ENCODE data around the gene UQCRH. TPM values are rescaled to one million over a fixed set of nuclear protein-coding genes. Genes with fewer than 3 reads are reported as not detected.

The UQCRH gene
- total RNA-seq, 1 donor, result 202 TPM

DNA sequence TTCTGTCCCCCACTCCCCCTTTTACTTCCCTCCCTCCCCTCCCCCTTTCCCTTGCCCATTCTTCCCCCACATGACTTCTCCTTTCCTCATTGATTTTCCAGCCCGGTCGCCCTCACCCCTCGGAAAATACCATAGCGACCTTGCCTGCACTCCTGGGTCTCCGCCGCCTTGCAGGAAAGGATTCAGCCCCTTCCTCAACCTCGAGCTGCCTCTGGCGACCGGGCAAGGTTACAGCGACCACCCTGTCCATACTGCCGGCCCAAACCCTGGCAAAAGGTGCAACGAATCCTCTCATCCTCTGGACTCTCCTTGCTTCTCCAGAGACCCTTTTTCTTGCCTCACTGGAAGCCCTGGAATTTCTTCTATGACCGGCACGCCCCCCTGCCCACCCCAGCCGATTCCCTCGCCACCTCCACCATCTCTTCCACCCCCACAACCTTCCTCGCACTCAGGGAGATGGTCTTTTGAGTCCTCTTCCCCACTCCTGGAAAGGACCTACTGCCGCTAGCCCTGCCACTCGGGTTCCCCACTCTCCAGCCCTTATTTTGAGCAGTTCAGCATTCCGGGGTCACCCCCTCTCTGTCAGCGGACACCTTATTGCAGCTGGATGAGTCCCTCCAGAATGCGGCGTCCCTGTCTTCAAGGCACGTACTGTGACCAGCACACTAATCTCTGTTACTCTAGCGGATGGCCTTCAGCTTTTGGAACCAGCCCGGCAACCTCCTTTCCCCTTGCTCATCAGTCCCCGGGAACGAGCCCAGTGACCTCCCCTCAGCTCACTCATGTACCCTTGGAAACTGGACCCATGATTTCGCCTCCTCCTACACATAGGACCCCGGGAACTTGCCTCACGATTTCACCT lies 38.0 kb downstream of the UQCRH start:
- Histone ChIP-seq H3K4me2 (ENCODE audit: insufficient read depth, low read length) (peak overlapping the region; percentile 95), H3K27ac (ENCODE audit: low read depth, low read length) (peak overlapping the region; percentile 97), H3K4me1 (ENCODE audit: insufficient read depth, low read length) (peaks cover 19% of the 10 kb centered on the region), H3K79me2 (ENCODE audit: insufficient read depth, low read length) (peaks cover 39% of the 10 kb centered on the region), H3K36me3 (ENCODE audit: insufficient read depth, low read length) (peaks cover 16% of the 10 kb centered on the region), H3K4me3 (ENCODE audit: insufficient read depth, low read length) (peak overlapping the region; percentile 81), H3K9me3 (ENCODE audit: low read depth, low read length) (no peaks in the 10 kb centered on the region), H3K27me3 (ENCODE audit: insufficient read depth, low read length) (no peaks in the 10 kb centered on the region), H2AFZ (ENCODE audit: low read length) (peak overlapping the region; percentile 96), H4K20me1 (ENCODE audit: insufficient read depth, low read length) (no peaks in the 10 kb centered on the region)
- no peak for DNase-seq (ENCODE audit: insufficient read length, low spot score, missing footprints)
- TF ChIP-seq, protein P1, sequence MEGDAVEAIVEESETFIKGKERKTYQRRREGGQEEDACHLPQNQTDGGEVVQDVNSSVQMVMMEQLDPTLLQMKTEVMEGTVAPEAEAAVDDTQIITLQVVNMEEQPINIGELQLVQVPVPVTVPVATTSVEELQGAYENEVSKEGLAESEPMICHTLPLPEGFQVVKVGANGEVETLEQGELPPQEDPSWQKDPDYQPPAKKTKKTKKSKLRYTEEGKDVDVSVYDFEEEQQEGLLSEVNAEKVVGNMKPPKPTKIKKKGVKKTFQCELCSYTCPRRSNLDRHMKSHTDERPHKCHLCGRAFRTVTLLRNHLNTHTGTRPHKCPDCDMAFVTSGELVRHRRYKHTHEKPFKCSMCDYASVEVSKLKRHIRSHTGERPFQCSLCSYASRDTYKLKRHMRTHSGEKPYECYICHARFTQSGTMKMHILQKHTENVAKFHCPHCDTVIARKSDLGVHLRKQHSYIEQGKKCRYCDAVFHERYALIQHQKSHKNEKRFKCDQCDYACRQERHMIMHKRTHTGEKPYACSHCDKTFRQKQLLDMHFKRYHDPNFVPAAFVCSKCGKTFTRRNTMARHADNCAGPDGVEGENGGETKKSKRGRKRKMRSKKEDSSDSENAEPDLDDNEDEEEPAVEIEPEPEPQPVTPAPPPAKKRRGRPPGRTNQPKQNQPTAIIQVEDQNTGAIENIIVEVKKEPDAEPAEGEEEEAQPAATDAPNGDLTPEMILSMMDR (IDR thresholded peaks at IDR 0.05; ENCODE audit: extremely low read depth, low read depth, low read length), result no peak

DNA sequence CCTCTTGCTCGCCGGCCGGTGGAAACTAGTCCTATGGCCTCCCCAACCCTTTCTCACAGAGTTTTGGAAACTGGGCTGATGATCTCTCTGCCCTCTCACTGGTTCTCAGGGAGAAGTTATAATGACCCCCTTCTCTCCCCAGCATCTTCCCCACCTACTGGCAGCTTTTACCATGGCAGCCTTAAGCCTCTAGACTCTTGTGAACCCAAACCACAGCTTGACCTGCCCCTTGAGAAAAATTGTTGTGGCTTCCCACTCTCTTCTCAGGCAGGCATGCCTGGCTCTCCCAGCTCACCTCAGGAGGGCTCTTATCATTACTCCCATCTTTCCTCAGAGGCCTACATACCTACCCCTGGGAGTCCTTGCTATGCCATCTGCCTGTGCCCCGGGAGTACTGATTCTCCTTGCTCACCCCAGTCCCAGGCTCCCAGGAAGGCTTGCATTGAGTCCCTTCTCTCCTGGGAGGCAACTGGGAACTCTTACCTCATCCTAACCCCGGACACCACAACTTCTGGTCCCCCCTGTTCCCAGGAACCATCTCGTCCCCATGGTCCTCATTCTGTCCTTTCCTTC lies 38.7 kb downstream of the UQCRH start:
- Histone ChIP-seq H3K79me2 (ENCODE audit: insufficient read depth, low read length) (peaks cover 39% of the 10 kb centered on the region), H3K27me3 (ENCODE audit: insufficient read depth, low read length) (no peaks in the 10 kb centered on the region), H4K20me1 (ENCODE audit: insufficient read depth, low read length) (no peaks in the 10 kb centered on the region), H3K4me2 (ENCODE audit: insufficient read depth, low read length) (peak overlapping the region; percentile 95), H3K4me3 (ENCODE audit: insufficient read depth, low read length) (peak overlapping the region; percentile 81), H3K36me3 (ENCODE audit: insufficient read depth, low read length) (peaks cover 20% of the 10 kb centered on the region), H3K27ac (ENCODE audit: low read depth, low read length) (peak overlapping the region; percentile 97), H2AFZ (ENCODE audit: low read length) (no peak overlapping the region), H3K9me3 (ENCODE audit: low read depth, low read length) (no peaks in the 10 kb centered on the region), H3K4me1 (ENCODE audit: insufficient read depth, low read length) (peaks cover 19% of the 10 kb centered on the region)
- TF ChIP-seq, protein P1 (IDR thresholded peaks at IDR 0.05; ENCODE audit: extremely low read depth, low read depth, low read length), result peak; percentile 51
- no peak for DNase-seq (ENCODE audit: insufficient read length, low spot score, missing footprints)

DNA sequence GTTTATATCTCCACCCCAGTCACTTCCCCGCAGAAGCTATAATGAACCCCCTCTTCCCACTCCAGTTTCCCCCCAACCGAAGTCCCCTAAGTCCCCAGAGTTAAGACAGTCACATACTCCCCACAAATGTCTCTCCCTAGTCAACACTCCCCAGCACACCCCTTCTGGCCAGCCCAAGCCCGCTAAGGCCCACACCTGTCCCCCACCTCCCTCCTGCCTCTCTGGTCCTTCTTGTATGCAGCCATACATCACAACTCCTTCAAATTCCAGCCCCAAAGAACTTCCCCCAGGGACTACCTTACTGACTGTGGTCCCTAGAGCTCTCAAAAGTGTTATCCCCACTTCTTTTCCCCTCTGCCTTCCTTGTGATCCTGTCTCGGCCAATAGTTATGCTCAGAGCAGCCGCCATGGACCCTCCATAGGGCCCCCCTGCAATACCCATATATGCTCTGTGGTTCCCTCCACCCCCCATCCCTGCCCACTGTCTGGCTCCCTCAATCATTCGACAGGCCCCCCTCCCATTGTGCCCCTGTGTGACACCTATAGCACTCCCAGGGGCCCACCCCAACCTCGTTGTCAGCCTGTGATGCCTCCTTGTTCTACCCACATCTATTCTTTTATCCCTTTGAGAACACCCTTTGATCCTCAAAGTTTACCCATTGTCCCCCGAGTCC lies 39.3 kb downstream of the UQCRH start:
- H3K79me2 ChIP-seq (ENCODE audit: insufficient read depth, low read length), result peaks cover 39% of the 10 kb centered on the region
- H3K4me2 ChIP-seq (ENCODE audit: insufficient read depth, low read length), result no peak overlapping the region
- H3K27ac ChIP-seq (ENCODE audit: low read depth, low read length), result peak overlapping the region; percentile 97
- H3K4me3 ChIP-seq (ENCODE audit: insufficient read depth, low read length), result no peak overlapping the region
- TF ChIP-seq, protein P1 (IDR thresholded peaks at IDR 0.05; ENCODE audit: extremely low read depth, low read depth, low read length), result no peak
- DNase-seq (ENCODE audit: insufficient read length, low spot score, missing footprints), result no peak
- no peaks in the 10 kb centered on the region for H3K27me3 ChIP-seq (ENCODE audit: insufficient read depth, low read length)
- H3K9me3 ChIP-seq (ENCODE audit: low read depth, low read length), result no peaks in the 10 kb centered on the region
- no peak overlapping the region for H2AFZ ChIP-seq (ENCODE audit: low read length)
- H3K4me1 ChIP-seq (ENCODE audit: insufficient read depth, low read length), result peaks cover 19% of the 10 kb centered on the region
- H4K20me1 ChIP-seq (ENCODE audit: insufficient read depth, low read length), result no peaks in the 10 kb centered on the region
- peaks cover 23% of the 10 kb centered on the region for H3K36me3 ChIP-seq (ENCODE audit: insufficient read depth, low read length)

DNA sequence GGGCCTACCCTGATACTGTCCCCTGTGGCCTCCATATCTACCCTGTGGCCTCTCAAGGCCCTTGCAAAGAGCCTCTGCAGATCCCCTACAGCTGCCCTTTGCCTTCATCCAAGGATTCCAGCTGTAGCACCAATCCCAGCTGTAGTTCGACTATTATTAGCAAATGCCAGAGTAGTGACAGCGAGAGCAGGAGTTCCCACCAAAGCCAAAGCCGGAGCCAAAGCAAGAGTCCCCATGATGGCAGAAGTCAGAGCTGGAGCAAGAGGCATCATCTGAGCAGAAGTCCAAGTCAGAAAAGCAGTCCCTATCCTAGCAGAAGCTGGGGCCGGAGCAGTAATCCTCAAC lies 39.8 kb downstream of the UQCRH start:
- Histone ChIP-seq H3K79me2 (ENCODE audit: insufficient read depth, low read length) (peaks cover 39% of the 10 kb centered on the region), H3K4me2 (ENCODE audit: insufficient read depth, low read length) (no peak overlapping the region), H2AFZ (ENCODE audit: low read length) (no peak overlapping the region), H3K9me3 (ENCODE audit: low read depth, low read length) (no peaks in the 10 kb centered on the region), H3K4me1 (ENCODE audit: insufficient read depth, low read length) (peaks cover 19% of the 10 kb centered on the region), H3K4me3 (ENCODE audit: insufficient read depth, low read length) (no peak overlapping the region), H3K27ac (ENCODE audit: low read depth, low read length) (no peak overlapping the region), H3K27me3 (ENCODE audit: insufficient read depth, low read length) (no peaks in the 10 kb centered on the region), H4K20me1 (ENCODE audit: insufficient read depth, low read length) (no peaks in the 10 kb centered on the region), H3K36me3 (ENCODE audit: insufficient read depth, low read length) (peaks cover 28% of the 10 kb centered on the region)
- DNase-seq (ENCODE audit: insufficient read length, low spot score, missing footprints), result no peak
- TF ChIP-seq, protein P1 (IDR thresholded peaks at IDR 0.05; ENCODE audit: extremely low read depth, low read depth, low read length), result no peak

All from osteoblast (primary cell).